HG02973 (cell line): ENCODE measurements around the gene TAOK1.
"Not testable (repeated sequence)": the region's sequence is repeated elsewhere in the genome, so short reads cannot be mapped to it uniquely, and the experiment has no call there.

Source experiments
- ATAC-seq: cut with Tn5 transposase; IDR thresholded peaks from one replicate; pipeline ENCODE4 v1.9.1; 2021; ENCODE audit warnings: moderate library complexity; ENCODE audit not compliant: unreplicated experiment

Gene TAOK1

DNA sequence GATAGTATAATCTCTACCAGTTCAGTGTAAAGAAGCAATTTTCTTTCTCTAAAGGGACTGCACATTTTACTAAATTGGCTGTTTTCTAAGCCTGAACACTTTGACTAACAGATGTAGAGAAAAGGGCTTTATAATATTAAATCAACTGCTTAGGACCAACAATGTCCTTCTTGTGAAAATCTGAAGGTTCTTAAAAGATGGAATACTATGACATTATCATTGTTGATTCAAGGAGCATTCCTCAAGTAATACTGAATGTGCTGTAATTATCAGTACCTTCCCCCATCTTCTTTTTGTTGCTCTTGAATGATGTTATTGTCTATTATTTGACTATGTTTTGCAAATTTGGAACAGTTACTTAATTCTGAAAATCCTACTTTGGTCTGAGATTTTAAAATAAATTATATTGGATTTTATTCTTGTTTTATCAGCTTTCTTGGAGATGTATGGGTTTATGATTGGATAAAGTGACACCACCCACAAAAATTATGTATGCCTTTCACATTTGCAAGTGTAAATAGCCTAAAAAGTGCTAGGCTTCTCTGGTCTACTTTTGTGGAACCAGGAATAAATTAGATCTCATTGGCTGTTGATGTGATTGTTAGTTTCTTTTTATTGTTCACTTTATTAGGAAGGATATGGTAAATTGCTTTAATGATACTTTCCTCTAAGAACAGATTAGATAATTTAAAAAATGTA, 53.0 kb downstream of the TAOK1 start:
- ATAC-seq = no peak

DNA sequence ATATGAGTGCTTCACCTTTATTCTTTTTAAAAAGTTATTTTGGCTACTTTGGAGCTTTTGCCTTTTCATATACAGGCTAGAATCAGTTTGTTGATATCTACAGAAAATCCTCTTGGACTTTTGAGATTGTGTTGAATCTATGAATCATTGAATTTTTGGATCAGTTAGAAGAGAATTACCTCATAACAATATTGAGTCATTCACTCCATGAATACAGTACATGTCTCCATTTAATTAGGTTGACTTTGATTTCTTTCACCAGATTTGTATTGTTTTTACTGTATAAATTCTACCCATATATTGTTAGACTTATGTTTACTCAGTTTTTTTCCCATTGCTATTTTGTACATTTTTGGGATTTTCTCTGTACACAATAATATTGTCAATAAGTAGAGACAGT, 54.4 kb downstream of the TAOK1 start:
- ATAC-seq = no peak

DNA sequence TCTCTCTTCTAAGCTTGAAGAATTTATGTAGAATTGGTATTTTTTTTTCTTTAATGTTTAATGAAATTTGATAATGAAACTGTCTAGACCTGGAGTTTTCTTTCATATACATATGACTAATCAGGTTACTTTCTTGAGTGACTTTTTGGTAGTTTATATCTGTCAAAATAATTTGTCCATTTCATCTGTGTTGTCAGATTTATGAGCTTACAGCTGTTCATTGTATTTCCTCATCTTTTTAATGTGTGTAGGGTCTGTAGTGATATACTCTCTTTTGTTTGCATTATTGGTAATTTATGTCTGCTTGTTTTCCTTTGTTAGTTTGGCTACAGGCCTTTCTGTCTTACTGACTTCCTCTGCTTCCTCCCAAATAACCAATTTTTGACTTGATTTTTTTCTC, 55.7 kb downstream of the TAOK1 start:
- no peak for ATAC-seq

DNA sequence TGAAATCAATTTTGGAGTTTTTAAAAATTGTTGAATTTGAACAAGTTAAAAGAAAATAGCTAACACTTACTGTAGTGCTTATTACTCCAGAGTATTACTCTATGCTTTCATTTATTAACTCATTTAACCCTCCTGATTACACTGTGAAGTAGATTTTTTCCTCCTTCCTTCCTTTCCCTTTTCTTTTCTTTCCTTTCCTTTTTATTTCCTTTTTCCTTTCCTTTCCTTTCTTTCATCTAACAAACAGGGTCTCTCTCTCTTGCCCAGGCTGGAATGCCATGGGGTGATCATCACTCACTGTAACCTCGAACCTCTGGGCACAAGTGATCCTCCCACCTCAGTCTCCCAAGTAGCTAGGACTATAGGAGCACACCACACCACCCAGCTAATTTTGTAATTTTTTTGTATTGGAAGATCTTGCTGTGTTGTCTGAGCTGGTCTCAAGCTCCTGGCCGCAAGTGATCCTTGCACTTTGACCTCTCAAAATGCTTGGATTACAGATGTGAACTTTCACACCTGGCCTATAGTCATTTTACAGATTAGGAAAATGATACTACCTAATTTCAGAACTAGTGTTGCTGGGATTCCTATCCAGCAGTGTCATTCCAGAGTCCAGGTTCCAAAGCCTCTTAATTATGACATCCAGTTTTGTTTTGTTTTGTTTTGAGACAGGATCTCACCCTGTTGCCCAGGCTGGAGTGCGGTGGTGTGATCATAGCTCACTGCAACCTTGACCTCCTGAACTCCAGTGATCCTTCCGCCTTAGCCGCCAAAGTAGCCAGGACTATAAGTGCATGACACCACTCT, 59.9 kb downstream of the TAOK1 start:
- no peak for ATAC-seq

DNA sequence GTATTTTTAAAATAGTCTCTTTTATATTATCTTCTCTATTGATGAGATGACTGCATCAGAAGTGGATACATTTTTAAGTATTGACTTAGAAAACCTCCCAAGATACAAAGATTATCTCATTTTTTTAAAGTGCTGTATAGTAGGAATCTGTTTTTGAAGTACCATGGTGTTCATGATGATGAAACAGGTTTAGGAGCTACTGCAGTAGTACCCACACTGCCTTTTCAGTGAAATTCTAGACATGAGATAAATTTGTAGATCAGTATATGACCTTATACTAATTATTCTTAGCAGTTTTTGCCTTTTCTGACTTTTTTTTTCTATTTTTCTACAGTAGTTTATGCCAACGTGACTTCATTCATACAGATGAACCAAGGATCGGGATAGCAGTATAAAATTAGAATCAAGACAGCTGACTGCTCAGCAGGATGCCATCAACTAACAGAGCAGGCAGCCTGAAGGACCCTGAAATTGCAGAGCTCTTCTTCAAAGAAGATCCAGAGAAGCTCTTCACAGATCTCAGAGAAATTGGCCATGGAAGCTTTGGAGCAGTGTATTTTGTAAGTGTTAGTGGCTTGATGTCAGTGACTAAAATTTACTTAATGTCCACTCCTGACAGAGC, 61.1 kb downstream of the TAOK1 start:
- ATAC-seq = no peak

DNA sequence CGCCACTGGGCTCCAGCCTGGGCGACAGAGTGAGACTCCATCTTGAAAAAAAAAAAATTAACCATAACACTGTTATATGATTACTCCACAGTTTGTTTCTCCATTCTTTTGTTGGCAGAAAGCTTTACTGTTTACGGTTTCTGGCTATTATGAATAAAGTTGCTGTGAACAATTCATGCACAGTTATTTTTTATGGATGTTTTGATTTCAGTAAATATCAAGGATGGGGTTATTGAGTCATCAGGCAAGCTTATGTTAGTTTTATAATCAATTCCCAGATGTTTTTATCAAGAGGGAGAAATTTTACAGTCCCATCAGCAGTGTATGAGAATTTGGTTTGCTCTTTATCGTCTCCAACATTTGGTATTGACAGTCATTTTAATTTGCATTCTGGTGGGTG, 67.9 kb downstream of the TAOK1 start:
- ATAC-seq = no peak

DNA sequence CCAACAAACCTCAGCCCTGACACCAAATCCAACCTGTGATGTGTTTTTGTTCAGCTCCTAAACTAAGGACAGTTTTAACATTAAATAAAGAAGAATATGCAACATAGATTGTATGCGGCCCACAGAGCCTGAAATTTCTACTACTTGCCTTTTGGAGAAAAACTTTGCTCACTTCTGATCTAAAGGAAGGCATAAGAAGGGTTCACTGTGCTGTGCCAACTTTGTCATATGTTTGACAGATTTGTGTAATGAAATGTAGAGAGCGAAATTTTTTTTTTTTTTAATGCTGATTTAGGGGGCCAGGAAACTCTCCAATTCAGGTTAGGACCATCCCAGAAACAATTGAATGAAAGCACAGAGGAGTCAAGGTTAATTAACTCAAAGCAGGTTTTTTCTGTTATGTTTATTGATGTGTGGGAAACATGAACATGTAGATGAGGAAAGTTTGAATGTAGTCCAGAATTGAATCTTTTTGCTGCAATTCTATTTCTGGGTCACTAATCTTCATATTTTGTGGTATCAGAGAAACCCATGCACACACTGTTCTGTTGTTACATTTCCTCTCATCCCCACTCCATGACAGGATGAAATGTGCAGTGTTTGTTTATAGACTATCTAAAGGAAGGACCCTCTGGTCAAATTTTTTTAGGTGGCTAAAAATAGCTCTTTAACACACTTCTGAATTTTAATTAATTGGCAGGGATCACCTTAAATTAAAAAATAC, 71.5 kb downstream of the TAOK1 start:
- no peak for ATAC-seq

DNA sequence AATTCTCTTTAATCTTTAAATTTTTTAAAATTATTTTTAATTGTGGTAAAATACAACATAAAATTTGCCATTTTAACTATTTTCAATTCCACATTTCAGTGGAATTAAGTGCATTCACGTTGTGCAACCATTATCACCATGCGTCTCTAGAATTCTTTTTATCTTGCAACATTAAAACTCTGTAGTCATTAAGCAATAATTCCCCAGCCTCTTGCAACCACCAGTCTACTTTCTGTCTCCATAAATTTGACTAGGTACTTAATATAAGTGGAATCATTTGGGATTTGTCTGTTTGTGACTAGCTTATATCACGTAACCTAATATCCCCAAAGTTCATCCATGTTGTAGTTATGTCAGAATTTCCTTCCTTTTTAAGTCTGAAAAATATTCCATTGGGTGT, 79.1 kb downstream of the TAOK1 start:
- ATAC-seq = no peak

DNA sequence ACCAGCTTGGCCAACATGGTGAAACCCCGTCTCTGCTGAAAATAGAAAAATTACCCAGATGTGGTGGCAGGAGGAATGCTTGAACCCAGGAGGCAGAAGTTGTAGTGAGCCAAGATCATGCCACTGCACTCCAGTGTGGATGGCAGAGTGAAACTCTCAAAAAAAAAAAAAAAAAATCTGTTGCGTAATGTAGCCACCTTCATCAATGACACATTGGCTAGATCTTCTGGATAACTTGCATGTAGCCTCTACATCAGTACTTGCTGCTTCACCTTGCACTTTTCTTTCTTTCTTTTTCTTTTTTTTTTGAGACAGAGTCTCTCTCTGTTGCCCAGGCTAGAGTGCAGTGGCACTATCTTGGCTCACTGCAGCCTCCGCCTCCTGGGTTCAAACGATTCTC, 83.3 kb downstream of the TAOK1 start:
- not testable (repeated sequence) for ATAC-seq

DNA sequence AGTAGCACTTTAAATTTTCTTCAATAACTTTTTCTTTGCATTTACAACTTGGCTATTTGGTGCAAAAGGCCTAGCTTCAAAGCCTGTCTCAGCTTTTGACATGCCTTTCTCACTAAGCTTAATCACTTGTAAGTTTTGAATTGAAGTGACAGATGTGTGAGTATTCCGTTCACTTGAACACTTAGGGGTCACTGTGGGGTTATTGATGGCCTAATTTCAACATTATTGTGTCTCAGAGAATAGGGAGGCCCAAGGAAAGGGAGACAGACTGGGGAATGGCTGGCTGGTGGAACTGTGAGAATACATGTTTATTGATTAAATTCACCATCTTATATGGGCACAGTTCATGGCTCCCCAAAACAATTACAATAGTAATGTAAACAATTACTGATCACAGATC, 84.1 kb downstream of the TAOK1 start:
- ATAC-seq = no peak

DNA sequence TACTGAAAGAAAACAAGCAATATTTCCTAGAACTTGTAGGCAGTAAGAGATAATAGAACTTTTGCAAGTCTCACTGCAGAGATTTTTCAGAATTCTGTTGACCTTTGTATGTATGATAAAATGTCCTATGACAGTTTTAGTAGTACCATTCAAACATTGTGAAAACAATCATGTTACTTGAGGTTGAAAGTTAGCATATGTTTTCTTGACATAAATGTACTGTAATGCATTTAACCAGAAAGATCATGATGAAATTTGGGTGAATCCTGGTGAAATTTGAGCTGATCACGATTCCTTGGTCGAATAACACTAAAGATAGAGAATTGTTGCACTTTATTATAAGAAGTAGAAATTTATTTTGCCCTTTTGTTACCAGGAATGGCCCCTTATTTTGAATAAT, 85.7 kb downstream of the TAOK1 start:
- no peak for ATAC-seq

DNA sequence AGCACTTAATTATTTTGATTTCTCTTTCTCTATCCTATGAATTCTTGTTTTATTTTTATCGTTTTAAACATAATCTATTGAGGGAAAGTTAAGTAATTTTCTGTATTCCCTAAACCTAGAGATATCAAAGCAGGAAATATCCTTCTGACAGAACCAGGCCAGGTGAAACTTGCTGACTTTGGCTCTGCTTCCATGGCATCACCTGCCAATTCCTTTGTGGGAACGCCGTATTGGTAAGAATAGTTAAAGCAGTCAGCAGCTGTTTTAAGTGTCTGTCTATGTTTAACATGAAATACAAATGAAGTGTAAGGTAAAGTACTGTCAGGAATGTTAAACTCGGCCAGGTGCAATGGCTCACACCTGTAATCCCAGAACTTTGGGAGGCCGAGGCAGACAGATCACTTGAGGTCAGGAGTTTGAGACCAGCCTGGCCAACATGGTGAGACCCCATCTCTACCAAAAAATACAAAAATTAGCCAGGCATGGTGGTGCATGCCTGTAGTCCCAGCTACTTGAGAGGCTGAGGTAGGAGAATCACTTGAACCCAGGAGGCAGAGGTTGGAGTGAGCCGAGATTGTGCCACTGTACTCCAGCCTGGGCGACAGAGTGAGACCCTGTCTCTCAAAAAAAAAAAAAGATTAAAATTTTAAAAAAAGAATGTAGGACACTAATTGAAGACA, 90.2 kb downstream of the TAOK1 start:
- ATAC-seq = not testable (repeated sequence)

DNA sequence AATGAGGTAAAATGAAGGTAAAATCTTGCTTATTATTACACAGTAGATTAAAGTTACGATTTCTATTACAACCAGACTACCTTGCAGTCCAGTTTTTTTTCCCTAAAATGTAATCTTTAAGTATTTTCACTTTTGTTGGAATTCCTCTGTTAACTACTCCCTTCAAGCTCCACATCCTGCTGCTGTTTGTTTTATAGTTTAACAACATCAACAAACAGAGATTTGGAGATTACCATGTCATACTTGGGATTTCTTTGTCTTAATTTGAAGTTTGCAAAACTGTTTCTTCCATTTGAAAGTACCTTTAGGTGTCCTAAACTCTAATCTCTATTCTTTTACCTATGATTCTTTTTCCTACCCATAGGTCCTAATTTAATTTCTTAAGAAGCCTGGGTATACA, 93.3 kb downstream of the TAOK1 start:
- no peak for ATAC-seq

DNA sequence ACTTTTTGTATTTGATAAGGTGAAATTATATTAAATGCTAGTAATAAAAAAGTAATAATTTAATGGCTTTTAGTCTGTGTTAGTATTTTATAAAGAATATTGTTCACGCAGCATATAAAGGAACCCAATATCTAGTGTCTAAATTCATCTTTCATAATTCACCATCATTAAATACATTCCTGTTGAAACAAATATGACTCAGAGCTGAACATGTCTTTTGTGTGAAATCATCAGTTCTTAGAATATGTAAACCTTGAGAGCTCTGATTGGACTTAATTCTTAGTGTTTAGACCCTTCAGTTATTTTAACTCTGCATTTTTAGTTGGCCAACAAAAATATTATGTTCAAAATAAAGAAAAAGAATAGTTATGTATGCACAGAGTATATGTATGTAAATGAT, 104.8 kb downstream of the TAOK1 start:
- ATAC-seq = no peak

DNA sequence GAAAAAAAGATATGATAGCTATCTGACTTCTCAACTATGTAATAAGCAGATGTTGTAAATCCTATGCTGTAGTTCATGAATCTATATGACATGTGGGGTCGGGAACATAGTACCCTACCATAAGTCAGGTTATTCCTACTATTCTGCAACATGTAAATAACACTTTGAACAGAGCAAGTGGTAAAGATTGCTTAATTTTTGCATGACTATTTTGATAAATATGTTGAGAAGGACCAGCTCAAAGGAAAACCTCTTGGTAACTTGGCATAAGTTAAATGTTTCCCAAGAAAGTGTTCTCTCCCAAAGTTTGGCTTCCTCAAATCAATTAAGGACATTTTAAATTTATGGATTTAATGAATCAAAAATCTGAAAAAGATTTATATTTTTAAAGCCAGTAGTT, 114.5 kb downstream of the TAOK1 start:
- no peak for ATAC-seq

DNA sequence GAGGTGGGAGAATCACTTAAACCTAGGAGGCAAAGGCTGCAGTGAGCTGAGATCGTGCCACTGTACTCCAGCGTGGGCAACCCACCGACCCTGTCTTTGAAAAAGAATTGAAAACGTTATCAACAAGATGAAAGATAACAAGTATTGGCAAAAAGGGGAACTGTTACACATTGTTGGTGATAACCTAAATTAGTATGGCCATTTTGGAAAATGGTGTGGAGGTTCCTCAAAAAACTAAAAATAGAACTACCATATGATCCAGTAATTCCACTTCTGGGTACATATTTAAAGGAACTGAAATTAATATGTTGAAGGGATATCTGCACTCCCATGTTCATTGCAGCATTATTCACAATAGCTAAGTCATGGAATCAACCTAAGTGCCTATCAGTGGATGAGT, 115.7 kb downstream of the TAOK1 start:
- ATAC-seq = no peak

DNA sequence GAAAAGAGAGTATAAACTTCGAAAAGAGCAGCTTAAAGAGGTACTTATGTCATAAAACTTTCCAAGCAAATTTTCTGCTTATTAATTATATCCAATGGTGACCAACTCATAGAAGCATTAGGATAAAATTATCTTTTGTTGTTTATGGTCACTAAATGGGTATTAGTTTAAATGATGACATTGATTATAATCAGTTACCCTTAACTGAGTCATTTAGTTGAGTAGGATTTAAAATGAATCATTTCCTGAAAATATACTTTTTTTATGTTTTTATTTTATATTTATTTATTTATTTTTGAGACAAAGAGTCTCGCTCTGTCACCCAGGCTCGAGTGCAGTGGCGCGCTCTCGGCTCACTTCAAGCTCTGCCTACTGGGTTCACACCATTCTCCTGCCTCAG, 120.8 kb downstream of the TAOK1 start:
- ATAC-seq = no peak

DNA sequence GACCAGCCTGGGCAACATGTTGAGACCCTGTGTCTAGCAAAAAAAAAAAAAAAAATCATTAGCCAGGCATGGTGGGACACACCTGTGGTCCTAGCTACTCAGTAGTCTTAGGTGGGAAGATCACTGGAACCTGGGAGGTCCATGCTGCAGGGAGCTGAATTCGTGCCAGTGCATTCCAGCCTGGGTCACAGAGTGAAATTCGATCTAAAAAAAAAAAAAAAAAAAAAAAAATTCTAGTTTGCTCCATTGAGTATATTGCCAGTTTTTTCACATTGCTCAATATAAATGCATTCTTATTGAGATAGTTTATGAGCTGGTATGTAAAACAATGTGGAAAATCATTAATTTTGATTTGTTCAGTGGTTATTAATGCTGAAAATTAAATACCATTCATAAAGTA, 124.6 kb downstream of the TAOK1 start:
- no peak for ATAC-seq

DNA sequence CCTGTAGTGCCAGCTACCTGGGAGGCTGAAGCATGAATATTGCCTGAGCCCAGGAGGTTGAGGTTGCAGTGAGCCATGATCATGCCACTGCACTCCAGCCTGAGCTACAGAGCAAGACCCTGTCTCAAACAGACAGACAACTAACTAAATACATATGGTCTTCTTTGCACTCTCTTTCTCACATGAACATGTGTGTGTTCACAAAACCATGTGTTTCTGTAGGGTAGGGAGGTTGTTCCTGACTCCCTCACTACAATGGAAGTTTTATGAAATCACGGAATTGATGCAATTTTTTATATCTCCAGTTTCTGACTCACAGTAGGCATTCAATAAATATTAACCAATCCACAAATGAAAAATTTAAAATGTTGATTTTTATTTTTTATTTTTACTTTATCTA, 128.2 kb downstream of the TAOK1 start:
- ATAC-seq = no peak

DNA sequence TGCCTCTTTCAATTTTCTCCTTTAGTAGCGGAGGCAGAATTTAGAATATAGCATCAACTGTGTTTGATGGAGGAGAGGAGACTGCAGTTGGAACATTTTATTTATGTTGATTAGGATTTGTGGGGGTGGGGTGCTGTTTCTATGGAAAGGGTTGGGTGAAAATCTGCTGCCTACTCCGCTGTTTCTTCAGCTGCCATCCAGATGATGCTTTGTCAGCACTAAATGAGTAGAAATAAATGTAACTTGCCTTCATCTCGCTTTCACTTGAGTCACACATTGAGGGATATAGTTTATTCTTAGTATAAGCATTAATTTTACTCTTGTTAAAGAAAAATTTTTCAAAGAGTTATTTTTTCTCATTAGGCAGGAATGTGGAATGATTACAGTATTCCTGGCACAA, 134.5 kb downstream of the TAOK1 start:
- no peak for ATAC-seq

DNA sequence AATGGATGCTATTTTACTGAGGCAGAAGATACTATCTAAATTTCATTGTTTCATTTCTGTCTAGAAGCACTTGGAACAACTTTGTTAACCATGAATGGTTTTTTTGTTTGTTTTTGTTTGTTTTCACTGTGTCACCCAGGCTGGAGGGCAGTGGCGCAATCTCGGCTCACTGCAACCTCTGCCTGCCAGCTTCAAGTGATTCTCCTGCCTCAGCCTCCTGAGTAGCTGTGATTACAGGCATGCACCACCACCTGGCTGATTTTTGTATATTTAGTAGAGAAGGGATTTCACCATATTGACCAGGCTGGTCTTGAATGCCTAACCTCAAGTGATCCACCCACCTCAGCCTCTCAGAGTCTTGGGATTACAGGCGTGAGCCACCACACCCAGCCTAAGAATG, 136.2 kb downstream of the TAOK1 start:
- ATAC-seq = no peak
